ENCODE data around the gene TMEM178B.

TMEM178B gene

DNA sequence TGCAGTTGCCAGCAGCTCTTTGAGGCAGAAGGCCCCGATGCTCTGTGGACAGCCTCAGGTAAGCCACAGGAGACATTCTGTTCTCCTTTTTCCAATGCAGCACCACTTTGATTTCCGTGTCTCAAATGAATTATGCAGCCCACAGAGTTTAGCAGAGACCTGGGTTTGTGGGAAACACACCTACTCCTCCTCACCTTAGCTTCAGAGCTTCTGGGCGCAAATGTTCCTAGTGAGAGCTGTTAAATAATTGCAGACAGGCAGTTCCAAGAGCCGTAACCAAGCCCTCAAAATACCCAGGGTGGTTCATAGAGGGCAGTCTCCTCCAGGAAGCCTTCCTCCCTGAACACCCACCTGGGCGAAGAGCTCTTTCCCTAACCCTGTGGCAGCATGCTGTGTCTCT is 408.1 kb downstream of the TMEM178B start:
- DNase-seq, result no peak

DNA sequence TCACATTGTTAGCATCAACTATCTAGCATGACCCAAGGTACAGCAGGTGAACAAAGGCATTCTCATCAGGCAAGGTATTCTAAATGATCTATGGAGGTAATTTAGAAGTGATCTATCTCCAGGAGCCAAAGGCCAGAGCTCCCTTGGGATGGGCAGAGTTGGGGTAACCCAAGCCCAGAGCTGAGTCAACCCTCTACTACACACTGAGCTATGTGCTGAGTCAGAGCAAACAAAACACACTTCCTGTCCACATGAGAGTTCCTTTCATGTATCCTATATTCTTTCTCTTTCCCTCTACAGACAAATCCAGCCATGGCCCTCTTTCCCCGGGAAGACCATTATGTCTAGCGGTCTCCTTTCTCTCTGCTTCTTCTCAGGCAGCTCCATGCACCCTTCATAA is 409.2 kb downstream of the TMEM178B start:
- DNase-seq, result no peak

DNA sequence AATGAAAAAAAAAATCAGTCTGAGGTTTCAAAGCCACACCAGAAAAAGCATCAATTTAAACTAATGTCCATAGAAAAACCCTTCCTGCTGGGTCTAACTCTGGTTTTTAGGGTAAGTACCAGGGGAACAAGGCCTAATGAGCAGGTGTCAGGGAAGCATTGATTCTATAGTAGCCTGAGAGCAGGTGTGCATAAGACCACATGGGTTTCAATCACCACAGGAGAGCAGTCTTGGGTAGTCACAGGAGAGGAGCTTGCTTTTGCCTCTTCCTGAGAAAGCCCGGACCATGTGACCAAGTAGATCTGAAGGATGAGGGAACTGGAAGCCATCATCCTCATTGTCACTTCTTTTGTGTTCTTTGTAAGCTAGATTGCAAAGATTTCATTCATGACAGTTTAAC is 411.0 kb downstream of the TMEM178B start:
- DNase-seq, result no peak

- no peak for DNase-seq
These were observed 413.1 kb downstream of the TMEM178B start for GRCh38 chr7:141486959-141487358.

DNA sequence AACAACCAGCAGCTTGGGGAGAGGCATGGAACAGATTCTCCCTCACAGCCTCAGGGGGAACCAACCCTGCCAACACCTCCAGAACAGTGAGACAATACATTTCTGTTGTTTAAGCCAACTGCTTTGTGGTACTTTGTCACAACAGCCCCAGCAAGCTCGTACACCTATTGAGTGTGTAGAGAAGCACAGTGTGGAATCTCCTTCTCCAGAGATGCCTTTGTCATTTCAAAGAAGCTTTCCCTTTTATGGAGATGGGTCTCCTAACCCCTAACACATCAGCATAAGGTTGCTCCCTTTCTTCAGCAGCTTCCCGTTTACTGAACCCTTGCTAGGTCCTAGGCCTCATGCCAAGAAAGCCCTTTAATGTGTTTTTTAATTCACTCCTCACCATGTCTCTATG is 416.6 kb downstream of the TMEM178B start:
- DNase-seq, result no peak

- DNase-seq, result no peak
These were observed 421.2 kb downstream of the TMEM178B start for GRCh38 chr7:141495057-141495456.

- DNase-seq, result no peak
These were observed 423.5 kb downstream of the TMEM178B start for GRCh38 chr7:141497391-141497790.

DNA sequence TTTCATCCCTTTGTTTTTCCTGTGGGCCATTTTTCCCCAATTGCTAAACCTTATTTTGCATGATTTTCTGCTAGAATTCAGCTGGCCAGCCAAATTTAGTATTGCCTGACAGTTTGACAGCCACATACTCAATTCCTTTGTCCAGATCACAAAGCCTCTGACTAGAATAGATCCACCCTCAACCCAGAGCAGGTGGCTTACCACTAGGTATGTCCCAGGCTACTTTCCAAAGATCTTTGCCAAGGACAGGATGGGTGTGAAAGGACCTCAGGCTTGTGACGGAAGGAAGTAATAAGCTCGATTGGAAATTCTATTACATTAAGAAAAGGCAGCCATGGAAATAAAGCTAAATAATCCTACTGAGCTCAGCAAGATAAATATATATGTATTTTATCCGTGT is 426.7 kb downstream of the TMEM178B start:
- no peak for DNase-seq

GRCh38 chr7:141501451-141501850 is 427.6 kb downstream of the TMEM178B start:
- DNase-seq, result no peak

DNA sequence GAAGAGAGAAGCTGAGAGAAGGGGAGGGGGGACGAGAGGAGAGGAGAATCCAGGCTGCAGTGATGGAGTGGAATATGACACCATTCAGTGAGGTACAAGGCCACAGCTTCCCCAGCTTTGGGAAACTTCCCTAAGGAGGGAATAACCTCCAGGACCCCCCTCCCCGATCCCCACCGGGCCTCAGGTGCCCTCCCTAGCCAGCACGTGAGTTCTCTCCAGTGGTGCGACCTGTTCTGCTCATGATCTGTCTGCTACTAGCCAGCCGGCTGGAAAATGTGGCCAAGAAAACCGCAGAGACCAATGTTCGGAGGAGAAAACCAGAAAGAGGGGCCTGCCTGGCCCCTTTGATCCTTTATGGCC is 437.4 kb downstream of the TMEM178B start:
- no peak for DNase-seq

DNA sequence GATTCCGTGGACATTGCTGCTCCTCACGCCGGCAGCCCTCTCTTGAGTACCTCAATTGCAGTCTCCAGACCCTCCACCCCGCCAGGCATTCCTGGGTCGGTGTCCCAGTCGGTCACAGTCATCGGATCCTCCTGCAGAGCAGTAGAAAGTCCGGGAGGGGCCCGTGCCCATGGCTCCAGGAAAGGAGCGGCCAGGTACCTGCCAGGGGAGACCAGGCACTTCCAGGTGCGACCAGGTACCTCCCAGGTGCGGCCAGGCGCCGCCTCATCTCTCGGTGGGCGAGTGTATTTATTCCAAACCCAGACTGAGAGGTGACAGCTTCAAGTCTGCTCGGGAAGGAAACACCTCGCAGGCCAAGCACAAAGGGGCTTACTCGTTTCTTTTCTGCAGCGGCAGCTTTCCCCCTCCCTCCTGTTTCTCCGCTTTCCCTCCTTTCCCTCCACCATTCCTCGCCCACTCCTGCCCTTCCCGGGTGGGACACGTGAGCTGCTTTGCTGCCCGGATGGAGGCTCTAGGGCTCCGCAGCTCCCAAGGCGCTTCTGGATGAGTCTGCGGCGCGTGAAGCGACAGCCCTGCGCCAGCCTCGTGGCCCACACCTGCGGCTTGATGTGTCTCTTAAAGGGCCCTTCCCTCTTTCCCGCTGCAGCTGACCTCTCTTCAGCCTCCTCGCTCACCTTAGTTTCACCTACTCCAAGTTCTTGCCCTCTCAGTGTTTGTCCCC is 438.0 kb downstream of the TMEM178B start:
- no peak for DNase-seq

GRCh38 chr7:141512597-141512996 is 438.7 kb downstream of the TMEM178B start:
- no peak for DNase-seq

DNA sequence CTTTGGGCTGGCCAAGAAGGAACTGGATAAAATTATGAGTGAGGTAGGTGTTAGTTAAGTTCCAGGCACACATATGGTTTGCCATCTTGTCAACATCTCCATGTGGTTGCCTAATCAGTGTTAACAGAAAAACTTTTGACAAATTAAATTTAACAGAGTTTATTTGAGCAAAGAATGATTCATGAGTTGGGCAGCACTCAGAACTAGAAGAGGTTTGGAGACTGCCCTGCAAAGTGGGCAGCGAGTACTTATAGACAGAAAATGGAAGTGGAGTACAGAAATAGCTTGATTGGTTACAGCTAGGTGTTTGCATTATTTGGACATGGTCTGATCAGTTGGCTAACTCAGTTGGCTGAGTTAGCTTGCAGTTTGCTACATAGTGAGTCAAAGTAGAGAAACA is 439.9 kb downstream of the TMEM178B start:
- DNase-seq, result no peak

- no peak for DNase-seq
These were observed 442.1 kb downstream of the TMEM178B start for GRCh38 chr7:141515941-141516340.

- no peak for DNase-seq
These were observed 445.8 kb downstream of the TMEM178B start for GRCh38 chr7:141519623-141520022.

DNA sequence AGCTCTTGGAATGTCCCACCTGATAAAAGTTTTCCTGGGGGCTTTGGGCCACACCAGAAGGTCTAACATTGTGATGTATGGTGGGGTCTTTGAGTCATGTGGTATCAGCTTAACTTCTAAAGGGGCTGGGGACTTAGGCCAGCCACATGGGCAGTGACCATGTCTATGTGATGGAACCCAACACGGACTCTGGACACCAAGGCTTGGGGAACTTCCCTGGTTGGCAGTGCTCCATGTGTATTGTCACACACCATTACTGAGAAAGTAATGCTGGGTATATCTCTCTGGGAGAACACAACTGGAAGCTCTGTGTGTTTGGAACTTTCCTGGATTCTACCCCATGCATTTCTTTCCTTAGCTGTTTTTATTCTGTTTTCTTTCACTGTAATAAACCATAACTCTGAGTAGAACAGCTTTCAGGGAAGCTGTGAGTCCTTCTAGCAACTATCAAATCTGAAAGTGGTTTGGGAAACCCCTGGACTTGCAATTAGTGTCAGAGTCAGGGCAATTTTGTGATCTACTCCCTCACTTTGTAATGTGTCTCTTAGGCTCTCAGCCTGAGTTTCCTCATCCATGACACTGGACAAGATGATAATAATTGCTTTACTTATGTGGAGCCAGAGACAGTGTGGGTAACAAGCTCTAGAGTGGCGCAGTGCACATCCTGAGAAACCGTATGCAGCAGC is 448.9 kb downstream of the TMEM178B start:
- no peak for DNase-seq

GRCh38 chr7:141525973-141526514 is 452.2 kb downstream of the TMEM178B start:
- no peak for DNase-seq

GRCh38 chr7:141527076-141527475 is 453.2 kb downstream of the TMEM178B start:
- no peak for DNase-seq

DNA sequence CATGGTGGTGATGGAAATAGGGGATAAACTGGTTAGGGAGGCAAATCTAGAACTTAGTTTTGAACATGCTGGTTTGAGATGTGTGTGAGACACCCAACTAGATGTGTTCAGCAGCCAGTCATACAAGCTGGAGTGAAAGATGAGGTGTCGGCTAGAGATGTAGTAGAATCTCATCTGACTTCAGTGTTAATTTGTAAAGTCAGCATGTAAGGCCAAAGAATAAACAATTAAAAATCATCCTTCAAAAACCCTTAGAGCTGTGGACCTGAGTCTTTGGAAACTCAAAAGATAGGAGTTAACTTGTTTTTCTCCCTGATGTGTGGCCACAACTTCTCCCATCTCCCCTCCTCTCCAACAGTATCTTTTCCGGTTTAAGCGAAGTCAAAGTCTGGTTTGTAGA is 454.5 kb downstream of the TMEM178B start:
- no peak for DNase-seq
